Endothelial cell (in vitro differentiated cells): ENCODE data around the gene NOS3. TPM values are rescaled to one million over a fixed set of nuclear protein-coding genes. Genes with fewer than 3 reads are reported as not detected.
"Not testable (repeated sequence)": the region's sequence is repeated elsewhere in the genome, so short reads cannot be mapped to it uniquely, and the experiment has no call there.

Experiments used
- DNase-seq: peaks from one replicate; pipeline ENCODE4 v3.0.0; 2021; ENCODE audit warnings: low spot score
- H3K27ac Mint-ChIP-seq: one replicate; pipeline ENCODE4 v1.8.0; 2021; ENCODE audit warnings: mixed read lengths, inconsistent platforms; ENCODE audit not compliant: unreplicated experiment
- H3K27me3 Mint-ChIP-seq: one replicate; pipeline ENCODE4 v1.8.0; 2021; ENCODE audit warnings: mild to moderate bottlenecking, moderate library complexity, mixed read lengths, inconsistent platforms; ENCODE audit not compliant: unreplicated experiment
- H3K36me3 Mint-ChIP-seq: one replicate; pipeline ENCODE4 v1.8.0; 2021; ENCODE audit warnings: mild to moderate bottlenecking, low read depth, mixed read lengths, inconsistent platforms; ENCODE audit not compliant: unreplicated experiment
- H3K4me1 Mint-ChIP-seq: one replicate; pipeline ENCODE4 v1.8.0; 2021; ENCODE audit warnings: mild to moderate bottlenecking, mixed read lengths, inconsistent platforms; ENCODE audit not compliant: unreplicated experiment
- H3K4me3 Mint-ChIP-seq: one replicate; pipeline ENCODE4 v1.8.0; 2021; ENCODE audit warnings: mild to moderate bottlenecking, mixed read lengths, inconsistent platforms; ENCODE audit not compliant: unreplicated experiment
- H3K9me3 Mint-ChIP-seq: one replicate; pipeline ENCODE4 v1.8.0; 2021; ENCODE audit warnings: mixed read lengths, inconsistent platforms; ENCODE audit not compliant: unreplicated experiment
- CTCF ChIP-seq: fragments of 200-600 bp; sonication (generic); IDR thresholded peaks from one replicate; pipeline ENCODE4 v1.5.0; 2021; ENCODE audit warnings: antibody characterized with exemption; ENCODE audit not compliant: unreplicated experiment
- total RNA-seq: library from RNA; stranded (reverse); fragmentation: NEBNext Ultra II Directional; extraction: Animal tissue kit (Norgen Biotek cat#: 25700); gene quantifications from one replicate; pipeline ENCODE4 v1.2.1, GENCODE V29; 2021; ENCODE audit not compliant: unreplicated experiment

Gene NOS3
- total RNA-seq, 1 donor from 2014 or later, result 102 TPM

DNA sequence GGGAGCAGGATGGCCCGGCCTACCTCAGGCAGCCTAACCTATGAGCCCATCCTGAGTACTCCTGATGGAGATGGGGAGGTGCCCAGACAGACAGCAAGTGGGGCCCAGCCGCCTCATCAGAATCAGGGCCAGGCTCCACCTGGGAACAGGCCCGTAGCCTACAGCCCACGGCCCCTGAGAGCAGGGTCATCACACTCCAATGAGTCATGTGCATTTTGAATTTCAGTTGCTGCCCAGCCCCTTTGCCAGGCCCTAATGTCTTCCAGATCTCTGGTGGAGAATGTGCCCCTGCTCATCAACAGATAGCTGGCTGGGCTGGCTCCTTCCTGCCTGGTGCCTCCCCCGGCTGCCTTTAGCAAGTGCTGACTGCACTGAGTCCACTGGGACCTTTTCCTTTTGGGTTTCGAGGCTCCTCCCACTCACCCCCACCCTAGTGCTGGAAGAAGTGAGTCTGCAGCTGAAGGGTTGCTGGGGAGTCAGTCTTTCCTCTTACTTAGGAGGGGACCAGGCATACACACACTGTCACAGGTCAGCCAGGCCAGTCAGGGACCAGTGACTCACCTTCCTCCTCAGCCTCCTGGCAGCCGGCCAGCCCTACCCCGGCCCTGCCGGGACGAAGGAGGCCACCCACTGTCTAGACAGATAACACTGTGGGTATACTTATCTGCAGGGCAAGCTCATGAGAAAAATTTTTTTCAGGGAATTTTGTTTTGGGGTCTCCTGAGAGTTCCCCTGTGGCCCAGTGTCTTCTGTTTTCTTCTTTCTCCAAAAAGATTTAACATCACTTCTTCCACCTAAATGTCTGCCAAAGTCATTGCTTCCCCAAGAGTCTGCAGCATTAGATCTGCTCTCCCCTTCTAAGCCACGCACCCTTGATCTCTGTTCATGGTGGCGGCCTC, 48.4 kb downstream of the NOS3 start:
- Mint-ChIP-seq H3K27me3 (peaks cover 13% of the 10 kb centered on the region), H3K9me3 (no peaks in the 10 kb centered on the region), H3K4me3 (no peak overlapping the region), H3K4me1 (peaks cover 2% of the 10 kb centered on the region), H3K36me3 (no peaks in the 10 kb centered on the region), H3K27ac (no peak overlapping the region)
- no peak for TF ChIP-seq CTCF
- DNase-seq, result no peak

DNA sequence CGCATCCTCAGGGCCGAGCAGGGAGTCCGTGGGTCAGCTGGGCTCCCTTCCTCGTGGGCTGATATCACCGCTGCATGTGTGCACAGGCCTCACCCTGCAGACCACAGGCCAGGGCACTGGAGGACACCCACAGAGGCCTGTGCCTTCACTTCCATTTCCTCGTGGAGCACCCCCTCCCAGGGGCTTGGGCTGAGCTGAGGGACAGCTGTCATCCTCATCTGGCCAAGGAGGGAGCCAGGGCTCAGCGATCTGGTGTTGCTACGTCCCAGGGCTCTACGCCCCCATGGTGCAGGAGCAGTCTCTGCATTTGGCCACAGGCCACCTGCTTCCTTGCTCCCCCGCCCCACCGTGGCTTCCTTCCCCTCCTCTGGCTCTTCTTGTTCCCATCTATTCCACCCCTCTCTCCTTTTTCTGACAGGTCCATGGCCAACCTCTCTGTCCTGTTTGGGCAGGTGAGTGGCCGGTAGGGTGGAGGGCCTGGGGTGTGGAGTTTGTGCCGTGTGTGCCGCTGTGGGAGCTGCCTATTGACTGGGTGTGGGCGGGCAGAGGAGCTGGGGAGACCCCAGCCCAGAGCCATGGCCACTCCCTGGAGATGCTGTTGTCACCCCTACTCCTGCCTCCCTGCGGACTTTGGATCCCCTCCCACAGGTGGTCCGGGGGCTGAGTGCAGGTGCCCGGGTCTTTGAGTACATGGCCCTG, 49.2 kb downstream of the NOS3 start:
- no peaks in the 10 kb centered on the region for H3K9me3 Mint-ChIP-seq
- peaks cover 2% of the 10 kb centered on the region for H3K4me1 Mint-ChIP-seq
- no peak for DNase-seq
- no peaks in the 10 kb centered on the region for H3K36me3 Mint-ChIP-seq
- H3K27me3 Mint-ChIP-seq, result peaks cover 13% of the 10 kb centered on the region
- no peak for TF ChIP-seq CTCF
- no peak overlapping the region for H3K27ac Mint-ChIP-seq
- no peak overlapping the region for H3K4me3 Mint-ChIP-seq

DNA sequence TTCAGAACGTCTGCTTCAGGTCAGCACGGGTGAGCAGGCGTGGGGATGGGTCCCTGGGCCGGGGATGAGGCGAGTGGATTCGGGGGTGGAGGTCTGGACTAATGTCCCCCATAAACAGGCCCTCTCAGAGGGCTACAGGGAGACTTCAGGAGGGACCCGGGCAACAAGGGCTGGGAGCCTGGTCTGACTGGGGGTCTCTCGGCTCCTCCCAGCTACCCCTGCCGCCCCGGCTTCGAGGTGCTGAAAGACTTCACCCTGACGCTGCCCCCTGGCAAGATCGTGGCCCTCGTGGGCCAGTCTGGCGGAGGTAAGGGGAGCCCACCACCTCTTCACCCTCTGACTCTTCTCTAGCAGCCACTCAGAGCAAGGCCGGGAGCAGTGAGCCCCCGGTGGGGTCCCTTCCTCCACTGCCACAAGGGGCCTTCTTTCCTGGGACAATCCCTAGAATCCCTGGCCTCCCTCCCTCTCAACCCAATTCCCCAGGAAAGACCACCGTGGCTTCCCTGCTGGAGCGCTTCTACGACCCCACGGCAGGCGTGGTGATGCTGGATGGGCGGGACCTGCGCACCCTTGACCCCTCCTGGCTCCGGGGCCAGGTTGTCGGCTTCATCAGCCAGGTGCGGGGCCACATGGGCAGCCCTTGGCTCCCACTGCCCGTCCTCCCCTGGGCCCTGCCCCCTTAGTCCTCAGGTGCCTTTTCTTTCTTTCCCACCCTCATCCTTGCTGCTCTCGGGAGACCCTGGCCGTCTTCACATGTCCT, 50.0 kb downstream of the NOS3 start:
- H3K4me1 Mint-ChIP-seq, result peaks cover 2% of the 10 kb centered on the region
- H3K27ac Mint-ChIP-seq, result no peak overlapping the region

DNA sequence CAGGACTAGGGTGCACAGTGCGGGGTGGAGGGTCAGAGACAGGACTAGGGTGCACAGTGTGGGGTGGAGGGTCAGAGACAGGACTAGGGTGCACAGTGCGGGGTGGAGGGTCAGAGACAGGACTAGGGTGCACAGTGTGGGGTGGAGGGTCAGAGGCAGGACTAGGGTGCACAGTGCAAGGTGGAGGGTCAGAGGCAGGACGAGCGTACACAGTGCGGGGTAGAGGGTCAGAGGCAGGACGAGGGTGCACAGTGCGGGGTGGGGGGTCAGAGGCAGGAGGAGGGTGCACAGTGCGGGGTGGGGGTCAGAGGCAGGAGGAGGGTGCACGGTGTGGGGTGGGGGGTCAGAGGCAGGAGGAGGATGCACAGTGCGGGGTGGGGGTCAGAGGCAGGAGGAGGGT, 52.6 kb downstream of the NOS3 start:
- H3K4me1 Mint-ChIP-seq, DNase-seq, H3K9me3 Mint-ChIP-seq, H3K4me3 Mint-ChIP-seq, H3K27ac Mint-ChIP-seq, H3K36me3 Mint-ChIP-seq: not testable (repeated sequence)
- peaks cover 16% of the 10 kb centered on the region for H3K27me3 Mint-ChIP-seq

More for the DNA sequence above, 50.0 kb downstream of the NOS3 start:
- Mint-ChIP-seq H3K9me3 (no peaks in the 10 kb centered on the region), H3K27me3 (peaks cover 10% of the 10 kb centered on the region), H3K4me3 (no peak overlapping the region), H3K36me3 (no peaks in the 10 kb centered on the region)
- DNase-seq, result no peak
- TF ChIP-seq CTCF, result no peak

- DNase-seq, result no peak
- Mint-ChIP-seq H3K27me3 (peaks cover 16% of the 10 kb centered on the region), H3K36me3 (no peaks in the 10 kb centered on the region), H3K9me3 (no peaks in the 10 kb centered on the region), H3K4me1 (peaks cover 2% of the 10 kb centered on the region), H3K4me3 (no peak overlapping the region), H3K27ac (no peak overlapping the region)
- TF ChIP-seq CTCF, result no peak
These were observed 53.1 kb downstream of the NOS3 start for GRCh38 chr7:151043959-151044358.
